ENCODE measurements around the gene AHDC1.

- TF ChIP-seq POLR2A (IDR thresholded peaks at IDR 0.05) (no peak), CTCF (IDR thresholded peaks at IDR 0.05) (no peak)
These were observed 111.9 kb downstream of the AHDC1 start for GRCh38 chr1:27491748-27492700.
